Measurements from ENCODE around the gene ICAM4.

DNA sequence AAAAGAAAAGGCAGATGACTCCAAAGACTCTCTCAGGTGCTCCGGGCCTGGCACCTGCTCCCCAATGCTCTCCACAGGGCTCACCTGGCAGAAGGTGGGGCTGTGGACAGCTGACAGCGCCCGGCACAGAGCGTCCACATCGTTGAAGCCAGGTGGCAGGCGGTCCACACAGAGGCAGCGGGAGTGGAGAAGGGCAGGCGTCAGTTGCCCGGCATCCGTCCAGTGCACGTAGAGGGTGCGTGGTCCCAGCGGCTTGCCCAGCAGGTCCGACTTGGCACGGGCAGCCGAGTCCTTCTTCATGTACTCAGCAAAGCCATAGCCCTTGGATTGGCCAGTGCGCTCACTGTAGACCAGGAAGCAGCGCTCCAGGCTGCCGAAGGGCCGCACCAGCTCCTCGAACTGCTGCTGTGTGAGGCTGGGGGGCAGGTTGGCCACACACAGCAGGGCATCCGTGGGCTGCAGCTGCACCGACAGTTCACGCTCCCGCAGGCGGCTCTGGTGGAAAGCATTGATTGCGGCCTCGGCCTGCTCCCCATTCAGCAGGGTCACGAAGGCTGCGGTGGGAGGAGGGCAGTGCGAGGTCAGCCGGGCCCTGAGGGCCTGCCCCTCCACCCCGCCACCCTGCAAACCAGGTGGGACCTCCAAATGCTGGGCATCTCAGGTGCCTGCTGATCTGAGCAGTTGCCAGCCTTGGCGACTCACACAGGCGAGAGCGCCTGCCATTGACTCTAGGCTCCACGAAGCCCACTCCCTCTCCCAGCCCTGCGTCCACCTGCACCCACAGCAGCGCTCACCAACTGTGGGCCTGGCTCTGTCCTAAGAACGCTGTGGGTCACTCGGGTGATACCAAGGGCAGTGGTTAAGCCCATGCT, 42.0 kb downstream of the ICAM4 start:
- TF ChIP-seq EZH2 (IDR thresholded peaks at IDR 0.05; ENCODE audit: insufficient read depth, poor library complexity, severe bottlenecking): no peak
- no peak for TF ChIP-seq EZH2phosphoT487 (IDR thresholded peaks at IDR 0.05; ENCODE audit: insufficient read depth, low read depth)
